AML-193 (cell line): Measurements from ENCODE around the gene TGFBR2.

Source experiments
- DNase-seq, 2 experiments: peaks; one replicate each; lab custom pipeline; 2025; lab: John Stamatoyannopoulos, UW

Gene TGFBR2

GRCh38 chr3:30619318-30619717, 12.9 kb downstream of the TGFBR2 start:
- DNase-seq = no peak

GRCh38 chr3:30620402-30621360, 14.3 kb downstream of the TGFBR2 start:
- DNase-seq = no peak

DNA sequence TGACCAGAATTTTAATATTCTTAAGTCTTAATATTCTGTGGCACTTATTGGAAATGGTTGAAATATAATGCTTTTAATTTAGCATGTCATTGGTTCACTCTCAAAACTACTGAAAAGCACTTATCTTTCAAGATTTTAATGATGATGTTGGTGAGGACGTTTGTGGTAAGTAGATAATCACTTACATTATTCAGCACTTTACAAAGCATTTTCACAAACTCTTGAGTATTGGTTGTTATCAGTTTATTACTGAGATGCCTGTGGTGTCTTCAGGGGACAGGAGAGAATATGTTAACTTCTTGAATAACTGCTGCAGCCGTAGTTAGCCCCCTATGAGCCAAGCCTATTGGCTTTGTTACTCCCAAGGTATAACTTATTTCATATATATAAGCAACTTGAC, 15.2 kb downstream of the TGFBR2 start:
- DNase-seq = no peak

GRCh38 chr3:30622047-30622545, 15.7 kb downstream of the TGFBR2 start:
- no peak for DNase-seq

GRCh38 chr3:30622790-30623189, 16.4 kb downstream of the TGFBR2 start:
- DNase-seq = no peak

DNA sequence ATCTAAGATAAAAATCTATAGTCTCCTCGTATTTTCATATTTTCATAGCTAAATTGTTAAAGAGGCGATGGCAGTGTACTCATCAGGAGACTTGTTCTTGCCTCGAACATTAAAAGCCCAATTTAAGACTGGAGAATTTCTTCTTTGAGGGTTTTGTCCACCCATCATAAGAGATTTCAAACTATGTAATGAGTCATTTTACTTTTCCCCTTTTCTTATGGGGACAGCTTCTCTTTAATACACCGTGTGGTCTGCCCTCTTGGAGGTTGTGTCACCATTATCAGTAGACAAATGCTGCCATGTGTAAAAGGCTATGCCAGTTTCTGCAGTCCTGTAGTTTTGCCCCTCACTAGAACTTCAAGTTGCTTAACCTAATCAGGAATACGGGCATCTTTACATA, 16.9 kb downstream of the TGFBR2 start:
- no peak for DNase-seq

GRCh38 chr3:30624480-30624879, 18.1 kb downstream of the TGFBR2 start:
- peak in 1 of 2 experiments; percentile 14 for DNase-seq

DNA sequence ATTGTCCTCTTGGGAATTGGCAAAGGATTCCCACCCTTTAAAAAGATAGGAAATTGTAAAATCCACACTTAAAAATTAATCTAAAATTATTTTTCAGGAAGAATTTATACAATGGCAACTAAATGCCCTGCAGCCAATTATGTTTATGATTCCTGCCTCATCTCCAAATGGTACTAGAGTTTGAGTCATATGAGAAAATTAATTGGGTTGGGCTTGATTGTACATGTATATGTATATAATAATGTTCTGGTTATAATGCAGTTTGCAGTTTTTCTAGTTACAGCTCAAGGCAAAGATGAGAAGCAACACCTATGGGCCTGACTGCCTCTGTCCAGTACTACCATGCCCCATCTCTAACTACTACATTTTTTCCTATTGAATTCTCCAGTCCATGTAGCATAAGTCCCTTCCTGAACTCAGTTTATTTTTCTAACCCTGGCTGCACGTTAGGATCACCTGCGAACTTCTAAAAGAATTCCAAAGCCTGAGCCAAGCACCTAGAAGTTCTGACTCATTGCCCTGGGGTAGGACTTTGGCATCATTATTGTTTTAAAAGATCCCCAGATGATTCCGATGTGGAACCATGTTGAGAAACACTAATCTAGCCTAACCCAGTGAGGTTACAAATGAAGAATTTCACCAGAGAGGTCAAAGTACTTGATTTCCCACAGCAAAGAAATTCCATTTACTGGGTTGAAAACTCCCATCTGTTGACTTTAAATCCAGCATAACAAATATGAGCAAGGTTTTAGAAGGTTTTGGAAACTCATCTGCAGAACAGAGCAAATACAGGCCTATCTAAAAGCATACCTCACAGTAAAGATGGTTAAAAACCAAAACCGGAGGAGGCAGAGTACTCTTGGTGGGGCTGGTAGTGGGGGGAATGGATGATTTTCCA, 19.4 kb downstream of the TGFBR2 start:
- no peak for DNase-seq

DNA sequence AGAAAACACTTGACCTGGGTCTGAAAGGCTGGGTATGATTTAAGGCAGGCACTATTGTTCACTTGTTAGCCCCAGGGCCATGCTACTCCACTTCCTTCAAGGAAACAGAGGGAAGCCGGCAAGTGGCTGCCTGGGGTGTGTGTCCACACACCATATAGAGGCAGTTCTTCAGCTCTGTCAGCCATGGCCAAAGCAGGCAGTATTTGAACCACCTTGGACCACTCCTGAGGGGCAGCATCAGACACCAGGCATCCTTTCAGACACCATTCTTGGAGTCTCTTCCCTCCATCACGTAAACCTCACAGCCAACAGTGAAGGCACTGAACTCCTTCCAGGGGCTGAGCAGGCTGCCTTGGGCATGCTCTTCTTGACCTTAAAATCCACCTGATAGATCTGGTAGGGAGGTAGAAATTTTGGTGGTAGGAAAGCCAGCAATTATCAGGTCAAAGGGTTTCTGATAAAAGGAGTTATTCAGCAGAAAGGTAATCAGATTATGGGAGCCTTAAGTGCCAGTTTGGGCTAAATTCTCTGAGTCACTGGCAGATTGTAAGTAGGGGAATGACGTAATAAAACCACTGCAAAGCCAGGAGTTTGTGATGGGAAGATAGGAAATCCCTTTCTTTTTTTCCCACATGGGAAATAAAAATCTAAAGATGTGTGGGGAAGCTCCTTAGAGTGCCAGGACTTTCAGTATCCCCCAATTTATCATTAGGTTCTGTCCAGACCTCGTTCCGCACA, 20.2 kb downstream of the TGFBR2 start:
- DNase-seq = peak in 1 of 2 experiments; percentile 16

DNA sequence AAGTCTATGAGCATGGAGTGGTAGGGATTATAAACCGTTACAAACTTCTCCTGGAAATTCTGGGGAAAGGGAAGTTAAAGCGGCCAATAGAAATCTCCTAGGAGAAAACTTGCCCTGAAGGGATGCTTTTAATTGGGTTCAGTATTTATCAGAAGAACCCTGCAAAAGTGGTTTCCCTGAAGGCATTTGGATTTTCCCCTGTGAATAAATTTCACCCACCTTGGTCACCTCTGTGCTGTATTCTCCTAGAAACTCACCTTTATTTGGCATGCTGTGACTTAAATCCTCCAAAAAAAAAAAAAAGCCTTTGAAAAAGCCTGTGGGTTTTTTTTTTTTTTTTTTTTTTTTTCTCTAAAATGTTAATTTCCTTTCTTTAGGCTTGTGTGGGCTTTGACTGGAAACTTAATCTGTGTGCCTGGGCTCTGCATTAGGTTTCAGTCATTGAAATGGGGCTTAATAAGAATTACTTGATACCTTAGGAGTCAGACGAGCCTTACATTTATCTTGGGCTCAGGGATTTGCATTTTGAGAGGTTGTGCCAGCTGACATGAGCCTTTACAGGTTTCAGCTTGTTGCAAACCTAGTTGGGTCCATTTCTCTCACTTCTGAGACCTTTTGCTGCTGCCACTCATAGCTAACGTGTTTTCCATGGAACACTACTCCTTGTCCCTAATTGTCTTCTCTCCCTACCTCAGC, 22.0 kb downstream of the TGFBR2 start:
- no peak for DNase-seq

- DNase-seq = peak; percentile 84 to 87
Measured at GRCh38 chr3:30628901-30629590, 22.6 kb downstream of the TGFBR2 start.

- no peak for DNase-seq
Measured at GRCh38 chr3:30629746-30630145, 23.3 kb downstream of the TGFBR2 start.

GRCh38 chr3:30630238-30631030, 24.0 kb downstream of the TGFBR2 start:
- no peak for DNase-seq

- DNase-seq = peak; percentile 60 to 68
Measured at GRCh38 chr3:30631243-30631904, 25.0 kb downstream of the TGFBR2 start.

DNA sequence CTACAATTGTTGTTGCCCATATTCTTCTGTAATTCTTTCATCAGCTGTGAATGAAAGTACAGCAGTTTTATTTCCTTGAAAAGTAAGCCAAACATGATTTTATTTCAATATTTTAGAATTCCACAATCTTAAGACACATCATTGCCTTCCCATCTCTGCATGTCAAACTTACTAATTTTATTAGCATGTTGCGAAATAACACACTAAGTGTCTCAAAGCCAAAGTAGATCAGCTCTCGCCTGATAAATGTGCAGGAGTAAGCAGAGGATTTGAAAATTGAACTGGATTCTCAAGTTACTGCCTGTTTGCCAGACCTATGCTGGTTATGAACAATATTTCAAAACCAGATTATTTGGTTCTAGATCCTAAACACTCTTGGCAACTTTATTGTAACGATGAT, 25.7 kb downstream of the TGFBR2 start:
- peak in 1 of 2 experiments; percentile 35 for DNase-seq

- no peak for DNase-seq
Measured at GRCh38 chr3:30632521-30632920, 26.1 kb downstream of the TGFBR2 start.

GRCh38 chr3:30633718-30634117, 27.3 kb downstream of the TGFBR2 start:
- no peak for DNase-seq

DNA sequence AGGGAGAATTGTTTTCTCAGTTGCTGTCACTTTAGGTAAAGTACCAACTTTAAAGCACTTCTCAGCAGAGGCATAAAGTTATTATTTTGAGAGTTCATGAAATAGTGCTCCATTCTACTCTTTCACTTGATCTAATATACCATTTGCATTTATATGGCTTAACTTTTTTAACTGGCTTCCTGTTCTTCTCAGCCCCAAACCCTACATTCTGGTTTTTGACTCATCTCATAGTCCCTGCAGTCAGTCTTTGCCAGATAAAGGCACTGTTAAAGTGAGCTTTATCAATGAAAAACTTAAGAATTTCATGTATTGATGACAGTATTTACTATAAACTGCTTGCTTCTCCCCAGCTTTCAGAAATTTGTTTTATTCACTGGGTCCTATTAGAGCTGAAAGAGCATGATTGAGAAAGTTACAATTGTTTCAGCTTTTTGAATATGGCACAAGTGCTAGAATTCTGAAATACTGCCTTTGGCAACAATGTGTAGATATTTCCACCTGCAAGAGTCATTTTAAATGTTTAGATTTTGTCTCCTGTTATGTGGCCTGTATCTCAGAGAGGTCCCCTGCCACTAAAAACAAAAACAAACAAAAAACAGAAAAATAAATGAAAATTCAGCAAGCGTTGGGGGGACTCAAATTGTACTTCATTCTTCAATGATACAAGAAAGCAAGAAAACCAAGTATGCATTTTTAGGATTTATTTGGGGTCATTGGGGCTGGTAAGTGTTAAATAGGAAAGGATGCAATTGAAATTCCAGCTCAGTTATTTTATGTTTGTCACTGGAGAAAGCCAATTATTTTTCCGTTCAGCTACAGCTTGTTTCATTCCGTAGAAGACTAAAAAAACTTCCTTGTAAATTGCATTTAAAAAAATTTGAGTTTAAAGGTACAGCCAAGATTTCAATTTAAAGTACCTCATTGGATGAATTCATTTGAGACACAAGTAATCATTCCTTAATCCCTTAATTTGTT, 28.6 kb downstream of the TGFBR2 start:
- DNase-seq = no peak
